Stromal cell of bone marrow (primary cell): ENCODE measurements around the gene SMIM33.
"Not testable (repeated sequence)": the region's sequence is repeated elsewhere in the genome, so short reads cannot be mapped to it uniquely, and the experiment has no call there.

Source experiments
- DNase-seq: peaks from one replicate; pipeline ENCODE4 v3.0.0-alpha.2; 2012; ENCODE audit warnings: low read depth

Gene SMIM33

GRCh38 chr5:139482050-139482889 lies 11.5 kb downstream of the SMIM33 start, which contains the start of gene STING1:
Gene STING1 (minus strand): TSS chr5:139482758. CDS start chr5:139481704, 1,054 bp downstream.
- peak; percentile 97 for DNase-seq

- not testable (repeated sequence) for DNase-seq
Observed at GRCh38 chr5:139482890-139483208, 12.0 kb downstream of the SMIM33 start.

GRCh38 chr5:139486201-139486600 lies 15.4 kb downstream of the SMIM33 start:
- DNase-seq: no peak

DNA sequence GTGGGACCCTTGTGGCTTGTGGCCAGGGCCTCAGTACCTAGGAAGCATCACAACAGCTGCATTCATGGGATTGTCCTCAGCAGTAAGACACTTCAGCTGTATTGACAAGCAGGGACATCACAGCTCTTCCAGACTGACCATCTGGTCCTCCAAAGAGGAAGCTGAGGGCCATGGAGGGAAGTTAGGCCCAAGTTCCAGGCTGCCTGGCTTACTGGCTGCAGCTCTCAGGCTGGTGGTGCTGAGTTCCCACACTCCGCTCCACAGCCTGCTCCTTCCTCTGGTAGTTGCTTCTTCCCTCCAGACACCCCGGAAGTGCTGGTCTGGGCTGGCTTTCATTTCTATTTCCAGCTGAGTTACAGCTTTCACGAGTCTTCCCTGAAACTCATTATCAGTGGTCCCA lies 17.5 kb downstream of the SMIM33 start:
- DNase-seq: no peak

DNA sequence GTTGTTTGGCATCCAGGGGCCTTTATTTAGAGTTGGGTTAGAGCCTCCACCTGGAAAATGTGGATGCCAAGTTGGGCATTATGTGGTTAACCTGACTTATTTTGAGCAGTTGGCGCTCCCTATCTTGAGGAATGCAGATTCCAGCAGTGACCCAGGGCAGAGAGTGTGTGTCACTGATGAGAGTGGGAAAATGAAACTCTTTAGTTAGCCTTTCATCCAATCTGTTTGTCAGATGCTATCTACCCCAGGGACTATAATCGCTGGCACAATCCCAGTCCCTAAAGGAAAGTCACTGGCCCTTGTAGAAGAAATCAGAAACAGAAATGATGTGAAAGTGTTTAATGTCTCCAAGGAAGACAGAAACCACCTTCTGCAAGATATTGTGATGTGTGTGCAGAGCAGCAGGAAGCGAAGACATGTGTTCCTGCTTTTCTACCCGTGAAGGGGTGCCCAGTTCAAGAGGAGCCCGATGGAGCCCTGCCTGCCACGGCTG lies 21.9 kb downstream of the SMIM33 start:
- peak; percentile 26 for DNase-seq

DNA sequence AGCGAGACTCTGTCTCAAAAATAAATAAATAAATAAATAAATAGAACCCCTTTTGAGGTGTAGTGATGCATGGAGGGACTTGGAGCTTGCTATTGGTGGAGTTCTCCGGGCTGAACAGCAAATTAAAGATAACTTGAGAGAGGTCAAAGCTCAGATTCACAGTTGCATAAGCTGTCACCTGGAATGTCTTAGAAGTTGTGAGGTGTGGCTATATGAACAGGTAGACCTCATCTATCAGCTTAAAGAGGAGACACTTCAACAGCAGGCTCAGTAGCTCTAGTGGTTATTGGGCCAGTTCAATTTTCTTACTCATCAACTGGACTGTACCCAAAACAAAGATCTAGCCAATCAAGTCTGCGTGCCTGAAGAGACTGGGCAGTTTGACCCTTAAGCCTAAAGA lies 23.5 kb downstream of the SMIM33 start:
- DNase-seq: peak; percentile 13

- DNase-seq: peak; percentile 23
Observed at GRCh38 chr5:139494832-139495231, 24.0 kb downstream of the SMIM33 start.

- DNase-seq: peak; percentile 33
Observed at GRCh38 chr5:139495638-139496435, 25.0 kb downstream of the SMIM33 start.

DNA sequence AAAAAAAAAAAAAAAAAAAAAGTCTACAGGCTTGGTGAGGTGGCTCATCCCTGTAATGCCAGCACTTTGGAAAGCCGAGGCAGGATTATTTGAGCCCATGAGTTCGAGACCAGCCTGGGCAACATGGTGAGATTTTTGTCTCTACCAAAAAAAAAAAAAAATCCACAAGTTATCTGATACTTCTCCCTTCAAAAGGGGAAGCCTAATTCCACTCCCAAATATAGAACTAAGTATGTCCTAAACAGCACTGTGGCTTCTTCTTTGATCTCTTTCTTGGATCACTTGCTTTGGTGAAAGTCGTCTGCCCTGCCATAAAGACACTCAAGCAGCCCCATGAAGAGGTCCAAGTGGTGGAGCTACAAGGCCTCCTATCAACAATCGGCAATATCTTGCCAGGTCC lies 30.6 kb downstream of the SMIM33 start:
- no peak for DNase-seq

GRCh38 chr5:139503036-139503817 lies 32.4 kb downstream of the SMIM33 start:
- not testable (repeated sequence) for DNase-seq

DNA sequence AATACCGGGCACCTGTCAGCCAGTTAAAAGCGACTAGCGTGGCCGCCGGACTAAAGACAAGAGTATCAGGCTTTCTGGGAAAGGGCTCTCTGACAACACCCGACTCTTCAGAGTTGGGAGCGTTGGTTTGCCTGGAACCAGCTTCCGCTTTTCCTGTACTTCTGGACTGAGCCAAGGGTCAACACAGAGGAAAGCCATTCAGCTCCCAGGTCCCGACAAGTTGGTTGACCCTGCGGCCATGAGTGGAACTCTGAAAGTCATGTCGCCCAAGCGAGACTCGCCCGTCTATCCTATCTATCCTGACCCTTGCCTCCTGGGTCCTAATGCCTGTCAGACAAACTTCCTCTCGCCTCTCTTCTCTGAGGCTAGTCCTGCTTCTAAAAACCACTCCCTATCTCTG lies 33.1 kb downstream of the SMIM33 start:
- DNase-seq: not testable (repeated sequence)

DNA sequence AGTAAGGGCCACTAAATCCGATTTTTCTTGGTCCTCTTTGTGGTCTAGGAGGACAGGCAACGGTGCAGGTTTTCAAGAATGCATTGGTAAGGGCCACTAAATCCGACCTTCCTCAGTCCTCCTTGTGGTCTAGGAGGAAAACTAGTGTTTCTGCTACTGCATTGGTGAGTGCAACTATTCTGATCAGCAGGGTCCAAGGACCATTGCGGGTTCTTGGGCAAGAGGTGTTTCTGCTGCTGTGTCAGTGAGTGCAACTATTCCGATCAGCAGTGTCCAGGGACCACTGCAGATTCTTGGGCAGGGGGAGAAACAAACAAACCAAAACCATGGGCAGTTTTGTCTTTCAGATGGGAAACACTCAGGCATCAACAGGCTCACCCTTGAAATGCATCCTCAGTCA lies 33.9 kb downstream of the SMIM33 start:
- DNase-seq: not testable (repeated sequence)

DNA sequence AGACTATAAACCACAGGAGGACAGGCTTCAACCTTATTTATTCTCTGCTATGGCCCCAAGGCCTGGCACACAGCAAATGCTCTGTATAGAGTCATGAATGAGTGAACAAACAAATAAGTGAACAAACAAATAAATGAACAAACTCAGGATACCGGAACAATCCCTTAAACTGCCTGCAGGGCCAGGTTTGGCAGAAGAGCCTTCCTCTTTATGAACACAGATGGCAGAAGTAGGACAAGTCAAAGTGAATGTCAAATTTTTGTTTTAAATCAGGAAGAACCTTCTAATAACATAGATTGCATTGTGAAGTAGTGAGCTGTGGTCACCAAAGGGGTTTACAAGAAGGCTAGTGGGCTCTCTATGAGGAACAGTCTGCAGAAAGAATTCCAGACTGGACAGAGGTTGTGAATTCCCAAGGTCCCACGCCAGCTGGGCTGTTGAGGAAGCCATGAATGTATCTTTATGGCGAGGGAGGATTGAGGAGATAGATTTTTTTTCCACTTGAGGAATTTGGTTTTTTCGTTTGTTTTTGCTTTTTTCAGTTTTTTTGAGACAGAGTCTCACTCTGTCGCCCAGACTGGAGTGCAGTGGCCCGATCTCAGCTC lies 42.1 kb downstream of the SMIM33 start:
- no peak for DNase-seq

- DNase-seq: peak; percentile 70
Observed at GRCh38 chr5:139513434-139513833, 42.6 kb downstream of the SMIM33 start.

DNA sequence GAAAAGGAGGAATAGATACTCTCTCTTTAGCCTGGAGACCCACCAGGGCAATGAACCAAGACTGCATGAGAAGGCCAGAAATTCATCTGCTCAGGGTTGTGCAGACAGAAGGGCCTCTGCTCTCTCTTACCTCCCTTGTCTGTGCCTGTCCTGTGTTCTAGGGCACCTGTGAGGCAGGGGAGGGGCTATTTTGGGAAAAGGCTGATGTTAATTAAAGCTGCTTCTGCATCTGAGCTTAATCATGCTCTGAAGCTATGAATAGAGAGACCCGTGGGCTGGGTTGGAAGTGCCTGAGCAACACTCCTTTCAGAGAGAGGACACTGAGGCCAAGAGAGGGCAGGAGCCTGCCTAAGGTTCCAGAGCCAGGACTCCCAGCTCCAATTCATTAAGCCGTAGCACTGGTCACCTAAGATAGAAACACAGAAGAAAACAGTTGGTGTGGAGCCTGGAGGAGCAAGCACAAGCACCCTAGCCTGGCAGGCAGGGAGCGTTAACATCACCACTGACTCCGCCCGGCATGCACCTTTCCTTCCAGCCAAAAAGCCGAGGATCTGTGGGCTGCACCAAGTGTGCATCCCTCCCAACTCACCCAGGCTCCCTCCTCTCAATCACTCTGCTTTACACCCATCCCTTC lies 43.2 kb downstream of the SMIM33 start:
- DNase-seq: no peak

DNA sequence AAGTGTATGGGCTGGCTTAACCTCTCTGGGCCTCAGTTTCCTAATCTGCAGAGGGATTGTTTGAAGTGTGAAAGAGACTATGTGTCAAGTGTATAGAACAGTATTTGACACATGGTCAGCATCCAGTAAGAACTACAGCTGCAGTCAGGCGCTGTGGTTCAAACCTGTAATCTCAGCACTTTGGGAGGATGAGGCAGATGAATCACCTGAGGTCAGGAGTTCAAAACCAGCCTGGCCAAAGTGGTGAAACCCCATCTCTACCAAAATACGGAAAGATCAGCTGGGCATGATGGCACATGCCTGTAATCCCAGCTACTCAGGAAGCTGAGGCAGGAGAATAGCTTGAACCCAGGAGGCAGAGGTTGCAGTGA lies 43.7 kb downstream of the SMIM33 start:
- no peak for DNase-seq

- peak; percentile 71 for DNase-seq
Observed at GRCh38 chr5:139517683-139518564, 47.1 kb downstream of the SMIM33 start.
